GM18868 (cell line): ENCODE data around the gene SH3TC1.

Experiments used
- ATAC-seq: cut with Tn5 transposase; IDR thresholded peaks from one replicate; pipeline ENCODE4 v1.9.1; 2021; ENCODE audit warnings: mild to moderate bottlenecking, moderate library complexity; ENCODE audit not compliant: unreplicated experiment

SH3TC1 gene

DNA sequence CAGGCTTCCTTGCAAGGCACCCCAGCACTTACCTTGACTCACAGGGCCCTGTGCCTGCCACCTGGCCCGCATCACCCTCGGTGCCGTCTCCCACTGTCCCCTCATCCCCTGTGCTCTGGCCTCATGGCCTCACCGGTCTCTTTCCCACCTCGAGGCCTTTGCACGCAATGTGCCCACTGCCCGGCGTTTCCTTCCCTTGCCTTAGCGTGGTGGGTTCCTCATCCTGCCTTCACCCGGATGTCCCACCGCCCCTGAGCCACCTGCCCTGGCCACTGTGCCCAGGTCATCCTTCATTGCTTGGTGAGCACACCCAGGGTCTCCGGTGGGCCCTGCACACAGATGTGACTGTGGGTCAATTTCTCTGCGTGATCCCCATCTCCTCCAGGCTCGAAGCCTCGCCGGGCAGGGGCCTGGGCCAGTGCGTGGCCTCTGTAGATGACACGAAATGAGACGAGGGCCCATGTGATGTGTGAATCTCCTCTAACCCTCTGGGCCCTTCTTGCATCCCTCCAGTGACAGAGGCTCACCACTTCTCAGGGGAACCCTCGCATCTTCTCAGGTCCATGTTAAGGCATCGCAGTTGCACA lies 75.1 kb downstream of the SH3TC1 start:
- ATAC-seq, result no peak

DNA sequence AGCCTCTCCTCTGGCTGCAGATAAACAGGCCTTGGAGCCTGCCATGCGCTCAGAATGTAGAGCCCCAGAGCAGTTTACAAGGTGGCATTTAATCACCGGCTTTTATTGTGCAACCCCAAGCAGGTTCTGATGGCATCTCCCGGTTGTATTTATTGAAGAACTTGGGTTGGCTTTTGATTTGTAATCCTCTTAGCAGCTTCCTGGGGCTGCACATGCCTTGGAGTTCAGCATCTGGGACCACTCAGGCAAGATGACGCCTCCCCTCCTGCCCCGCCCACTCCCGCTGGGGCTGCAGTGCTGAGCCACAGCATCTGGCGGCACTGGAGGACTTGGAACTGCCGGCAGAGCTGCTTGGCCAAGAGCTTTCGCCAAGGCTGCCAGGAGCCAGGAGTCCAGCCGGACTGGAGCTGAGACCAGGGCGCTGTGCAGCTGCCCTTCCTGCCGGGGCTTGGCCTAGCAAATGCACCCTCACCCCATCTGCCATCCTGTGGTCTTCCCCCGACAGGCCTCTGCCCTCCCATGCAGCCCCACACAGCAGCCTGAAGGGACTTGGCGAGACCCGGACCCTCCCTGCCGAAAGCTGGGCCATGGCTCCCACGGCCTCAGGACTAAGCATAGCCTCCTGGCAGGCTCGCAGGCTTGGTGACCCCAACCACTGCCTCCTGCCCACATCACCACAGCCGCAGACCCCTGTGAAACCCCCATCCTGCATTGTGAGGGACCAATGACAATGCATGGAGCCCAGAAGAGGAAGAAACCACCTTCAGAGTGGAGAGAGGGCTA lies 75.9 kb downstream of the SH3TC1 start:
- ATAC-seq, result no peak

DNA sequence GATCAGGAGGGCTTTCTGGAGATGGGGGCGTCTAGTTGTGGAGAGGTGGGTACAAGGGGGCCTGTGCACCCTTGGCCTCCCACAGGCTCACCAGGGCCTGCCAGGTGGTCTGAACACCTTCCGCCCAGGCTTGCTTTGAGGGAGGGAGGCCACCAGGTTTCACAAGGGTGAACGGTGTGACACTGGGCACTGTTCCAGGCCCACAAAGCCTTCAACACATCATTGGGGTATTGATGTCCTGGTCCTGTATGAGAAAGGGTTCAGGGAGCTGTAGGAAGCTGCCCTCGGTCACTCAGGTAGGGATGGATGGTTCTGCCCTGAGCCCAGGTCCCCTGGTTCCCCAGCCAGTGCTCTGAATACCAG lies 76.4 kb downstream of the SH3TC1 start:
- no peak for ATAC-seq

DNA sequence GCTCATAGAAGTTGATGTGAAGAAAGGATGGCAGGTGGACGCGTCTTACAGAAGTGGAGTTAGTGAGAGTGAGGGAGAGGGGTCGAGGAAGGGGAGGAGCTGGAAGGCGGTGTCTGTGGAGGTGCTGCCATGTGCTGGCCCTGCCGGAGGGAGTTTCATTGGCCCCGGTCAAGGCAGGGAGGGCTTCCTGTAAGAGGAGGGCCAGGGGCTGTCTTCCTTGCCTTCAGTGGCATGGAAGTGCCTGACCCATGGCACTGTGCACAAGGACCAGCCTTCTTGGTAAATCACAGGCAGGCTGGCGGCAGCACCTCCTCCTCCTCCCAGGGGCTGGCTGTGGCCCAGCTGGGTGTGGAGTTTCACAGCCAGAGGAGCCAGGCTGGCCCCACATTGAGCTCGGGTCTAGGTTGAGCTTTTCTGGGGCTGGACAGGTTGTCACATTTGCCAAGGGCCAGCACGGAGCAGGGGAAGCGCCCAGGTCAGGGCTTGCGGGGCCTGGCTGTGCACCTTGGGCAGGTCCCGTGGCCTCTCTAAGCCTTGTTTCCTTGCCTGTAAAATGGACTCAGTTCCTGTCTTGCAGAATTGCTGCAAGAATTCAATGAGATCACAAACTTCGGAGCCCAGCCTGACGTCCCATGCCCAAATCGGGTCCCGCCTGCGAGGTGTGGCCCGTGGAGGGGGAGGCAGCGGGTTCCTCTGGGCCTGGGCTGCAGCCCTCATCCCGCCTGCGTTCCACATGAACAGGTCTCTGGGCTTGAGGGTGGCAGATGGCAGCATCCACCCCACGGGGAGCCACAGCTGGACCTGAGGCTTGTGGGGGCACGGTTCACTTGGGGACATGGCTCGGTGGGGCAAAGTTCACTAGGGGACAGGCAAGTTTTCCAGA lies 77.5 kb downstream of the SH3TC1 start:
- ATAC-seq, result no peak

DNA sequence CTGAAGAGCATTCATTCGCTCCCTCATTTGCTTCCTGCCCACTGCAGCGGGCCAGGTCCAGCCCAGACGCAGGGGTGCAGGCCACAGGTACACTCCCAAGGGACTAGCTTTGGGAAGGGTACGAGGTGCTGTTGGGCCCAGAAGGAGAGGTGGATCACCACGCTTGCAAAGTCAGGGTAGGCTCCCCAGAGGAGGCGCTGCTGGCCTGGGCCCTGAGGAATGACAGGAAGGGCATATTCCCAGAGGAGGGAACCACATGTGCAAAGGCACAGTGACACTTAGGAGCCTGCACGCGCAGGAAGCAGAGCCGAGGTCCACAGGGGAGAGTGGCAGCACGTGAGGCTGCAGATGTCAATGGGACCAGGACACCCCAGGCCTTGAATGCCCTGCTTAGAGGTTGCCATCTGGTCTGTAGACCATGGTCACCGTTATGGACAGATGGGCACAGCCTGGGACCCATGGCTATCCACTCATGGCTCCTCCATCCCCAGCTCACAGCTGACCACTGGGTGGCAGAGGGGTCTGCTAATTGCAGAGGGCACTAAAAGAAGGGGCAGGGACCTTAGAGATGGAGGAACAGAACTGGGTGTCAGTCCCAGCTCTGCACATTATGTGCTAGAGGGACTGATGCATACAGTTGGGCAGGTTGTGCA lies 78.4 kb downstream of the SH3TC1 start:
- no peak for ATAC-seq

DNA sequence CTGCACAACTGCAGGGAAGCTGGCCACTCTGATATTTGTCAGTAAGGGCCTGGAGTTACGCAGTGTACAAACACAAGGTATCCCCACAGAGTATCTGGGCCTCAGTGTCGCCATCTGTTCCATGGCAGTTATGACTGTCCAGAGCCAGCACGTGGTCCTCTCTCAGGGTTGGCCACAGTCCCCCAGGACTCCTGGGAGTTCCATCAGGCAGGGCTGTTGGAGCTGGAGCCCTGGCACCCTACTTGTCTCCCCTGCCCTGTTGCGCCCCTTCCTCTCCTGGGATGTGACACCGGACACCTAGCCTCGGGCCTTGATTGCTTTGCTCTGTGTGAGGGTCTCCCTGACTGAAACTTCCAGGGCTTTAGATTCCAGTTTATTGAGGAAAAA lies 78.9 kb downstream of the SH3TC1 start:
- no peak for ATAC-seq

DNA sequence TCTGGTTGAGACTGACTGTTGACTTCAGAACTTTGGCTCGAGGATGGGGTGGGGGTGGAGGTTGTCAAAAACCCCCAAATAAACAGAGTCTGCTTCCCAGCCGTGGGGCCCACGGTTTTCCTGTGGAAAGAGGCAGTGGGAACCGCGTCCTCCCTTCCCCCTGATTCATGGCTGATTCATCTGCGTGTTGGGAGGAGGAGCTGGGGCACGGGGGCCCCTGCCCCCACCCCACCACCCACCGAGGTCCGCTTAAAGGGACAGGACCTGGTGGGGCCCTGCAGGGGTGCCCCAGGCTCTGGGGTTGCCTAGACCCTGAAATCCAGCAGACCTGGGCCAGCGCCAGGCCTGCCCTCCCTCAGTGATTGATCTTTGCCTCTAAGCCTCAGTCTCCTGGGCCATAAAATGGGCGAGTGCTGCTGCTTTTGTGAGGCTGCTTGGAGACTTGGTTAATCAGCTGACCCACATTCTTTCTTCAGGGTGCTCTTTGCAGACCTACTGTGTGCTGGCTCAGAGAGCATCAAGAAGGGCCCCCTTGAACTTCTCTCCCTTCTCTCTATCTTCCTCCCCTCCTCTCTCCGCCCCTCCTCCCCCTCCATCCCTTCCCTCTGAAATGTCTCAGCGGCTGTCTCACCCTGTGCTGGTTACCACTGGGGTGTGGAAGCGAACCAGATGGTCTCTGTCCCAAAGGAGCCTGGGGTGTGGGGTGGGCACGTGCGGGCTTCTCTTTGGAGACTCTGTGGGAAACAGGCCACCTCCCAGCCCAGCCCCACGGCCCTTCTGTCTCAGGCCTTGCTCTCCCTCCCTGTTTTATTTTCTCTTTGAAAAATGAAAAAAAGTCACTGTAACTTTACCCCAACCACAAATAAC lies 79.6 kb downstream of the SH3TC1 start:
- ATAC-seq, result no peak

DNA sequence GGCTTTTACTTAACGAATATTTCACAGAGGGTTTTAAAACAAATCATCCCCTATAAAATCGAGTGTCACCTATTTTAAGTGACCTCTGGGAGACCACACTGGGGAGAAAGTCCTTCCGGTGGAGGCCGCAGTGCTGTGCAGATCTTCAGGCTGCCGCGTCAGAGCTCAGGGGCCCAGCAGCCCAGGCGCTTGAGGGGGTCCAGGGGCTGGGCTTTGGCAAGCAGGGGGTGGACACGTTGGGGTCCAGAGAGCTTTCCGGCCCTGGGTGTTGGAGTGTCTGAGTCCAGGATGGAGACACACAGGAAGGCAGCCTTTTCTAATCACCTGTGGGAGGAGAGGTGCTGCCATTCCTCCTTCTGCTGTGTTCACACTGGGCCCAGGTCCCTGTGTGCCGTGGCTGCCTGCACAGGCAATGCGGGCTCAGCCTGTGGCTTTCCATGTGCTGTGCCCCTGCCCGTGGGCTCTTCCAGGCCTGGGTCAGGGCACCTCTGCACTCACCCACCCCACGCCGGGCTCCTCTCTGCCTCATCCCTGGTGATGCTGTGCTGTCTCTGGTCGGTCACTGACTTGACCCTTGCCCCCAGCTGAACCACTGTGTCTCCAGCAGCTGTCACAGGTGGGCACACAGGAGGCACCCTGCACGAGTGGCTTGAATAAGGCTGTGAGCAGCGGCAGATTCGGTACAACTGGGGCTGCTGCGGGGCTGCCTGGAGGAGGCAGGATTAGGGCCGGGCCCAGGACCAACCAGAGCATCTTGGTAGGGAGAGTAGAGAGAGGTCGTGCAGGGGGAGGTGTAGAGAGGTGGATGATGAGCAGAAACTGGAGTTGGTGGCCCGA lies 80.4 kb downstream of the SH3TC1 start:
- no peak for ATAC-seq

DNA sequence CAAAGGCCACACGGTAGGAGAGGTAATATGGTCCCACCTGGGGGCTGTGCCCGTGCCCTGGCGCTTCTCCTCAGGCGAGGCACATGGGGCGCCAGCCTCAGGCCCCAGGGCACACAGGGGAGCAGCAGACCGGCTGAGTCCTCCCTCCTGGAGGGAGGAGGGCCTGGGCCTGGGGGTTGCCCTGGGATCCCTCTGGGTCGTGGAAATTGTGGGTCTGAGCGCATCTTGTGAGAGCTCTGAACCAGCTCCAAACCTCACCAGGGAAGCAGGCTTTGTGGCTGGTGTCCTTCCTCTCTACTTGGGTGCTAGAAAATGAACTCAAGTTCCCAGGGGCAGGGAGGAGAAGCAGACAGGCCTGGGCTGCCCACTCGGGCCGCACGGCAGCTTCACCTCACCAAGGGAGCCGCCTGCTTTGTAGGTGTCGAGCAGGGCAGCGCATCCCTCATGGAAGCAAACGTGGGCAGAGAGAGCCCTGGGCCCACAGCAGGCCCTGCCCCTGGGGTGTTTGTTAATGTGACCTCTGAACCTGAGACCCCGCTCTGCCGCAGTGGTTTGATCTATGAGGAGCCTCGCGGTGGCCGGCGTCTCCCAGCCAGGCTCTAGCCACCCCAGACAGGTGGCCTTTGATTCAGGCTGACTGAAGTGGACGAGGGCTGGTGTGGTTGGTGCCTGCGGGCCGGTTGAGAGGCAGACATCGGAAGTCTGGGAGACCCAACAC lies 81.2 kb downstream of the SH3TC1 start:
- no peak for ATAC-seq

DNA sequence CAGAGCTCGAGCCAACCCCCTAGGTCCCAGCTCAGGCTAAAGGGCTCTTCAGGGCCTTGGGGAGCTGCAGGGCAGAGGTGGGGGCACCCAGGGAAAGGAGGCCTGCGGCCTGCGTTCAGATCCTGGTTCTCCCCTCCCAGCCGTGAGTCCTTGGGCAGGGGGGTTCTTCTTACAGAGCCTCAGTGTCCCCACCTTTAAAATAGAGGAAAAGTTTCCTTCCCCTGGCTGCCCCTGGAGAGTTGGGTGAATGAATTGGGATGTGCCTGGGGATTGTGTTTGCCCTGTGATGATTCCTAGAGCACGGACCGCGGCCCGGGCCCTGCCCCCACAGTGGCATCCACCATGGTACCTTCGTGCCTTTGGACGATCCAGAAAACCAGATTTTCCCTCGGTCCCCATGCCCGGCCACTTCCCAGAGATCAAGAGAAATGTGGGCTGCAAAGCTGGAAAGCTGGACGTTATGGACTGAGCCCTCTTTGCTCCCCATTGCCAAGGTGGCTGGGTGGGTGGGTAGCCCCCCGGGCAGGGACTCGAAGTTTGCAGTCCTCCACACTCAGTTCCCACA lies 81.9 kb downstream of the SH3TC1 start:
- no peak for ATAC-seq

DNA sequence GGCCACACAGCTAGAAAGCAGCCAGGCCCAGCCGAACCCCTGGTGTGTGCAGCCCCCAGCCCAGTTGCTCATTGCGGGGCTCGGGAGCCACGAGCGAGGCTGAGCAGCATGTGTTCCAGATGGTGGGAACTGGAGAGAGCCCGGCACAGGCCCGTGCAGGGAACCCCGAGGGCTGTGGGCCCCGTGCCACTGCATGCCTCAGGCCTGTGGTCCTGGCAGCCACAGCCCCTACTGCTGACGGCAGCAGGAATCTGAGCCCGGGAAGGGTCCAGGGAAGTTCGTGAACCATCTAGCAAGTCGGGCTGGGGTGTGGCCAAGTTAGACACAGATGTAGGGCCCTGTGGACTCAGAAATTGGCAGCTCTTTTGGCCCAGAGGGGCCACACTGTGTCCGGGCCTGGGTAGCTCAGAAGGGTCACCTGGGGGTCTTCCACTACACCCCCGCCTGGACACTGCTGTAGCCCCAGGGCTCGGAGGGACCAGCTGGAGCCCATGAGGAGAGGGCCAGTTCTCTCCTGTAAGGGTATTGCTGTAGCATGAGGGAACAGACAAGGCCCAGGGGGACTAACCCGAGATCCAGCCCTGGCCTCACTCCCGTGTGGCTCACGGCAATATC lies 82.5 kb downstream of the SH3TC1 start:
- no peak for ATAC-seq

DNA sequence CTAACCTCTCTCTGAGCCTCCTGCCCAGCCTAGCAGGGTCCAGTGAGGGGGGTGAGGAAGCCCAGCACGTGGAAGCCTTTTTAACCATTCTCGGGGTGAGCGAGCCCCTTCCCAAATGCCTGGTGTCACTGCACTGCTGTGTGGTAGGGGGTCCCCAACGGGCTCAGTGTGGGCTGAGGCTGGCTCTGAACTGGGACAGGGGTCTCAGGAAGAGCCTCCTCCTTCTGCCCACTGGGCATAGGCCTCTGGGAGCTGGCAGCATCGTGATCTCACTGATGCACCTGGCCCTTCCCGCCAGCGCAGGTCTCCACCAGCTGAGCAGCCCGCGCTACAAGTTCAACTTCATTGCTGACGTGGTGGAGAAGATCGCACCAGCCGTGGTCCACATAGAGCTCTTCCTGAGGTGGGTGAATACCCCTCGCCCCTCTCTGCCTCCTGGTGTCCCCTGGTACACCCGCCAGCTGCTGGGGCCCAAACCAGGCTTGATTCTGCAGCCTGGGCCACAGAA lies 83.1 kb downstream of the SH3TC1 start:
- no peak for ATAC-seq

DNA sequence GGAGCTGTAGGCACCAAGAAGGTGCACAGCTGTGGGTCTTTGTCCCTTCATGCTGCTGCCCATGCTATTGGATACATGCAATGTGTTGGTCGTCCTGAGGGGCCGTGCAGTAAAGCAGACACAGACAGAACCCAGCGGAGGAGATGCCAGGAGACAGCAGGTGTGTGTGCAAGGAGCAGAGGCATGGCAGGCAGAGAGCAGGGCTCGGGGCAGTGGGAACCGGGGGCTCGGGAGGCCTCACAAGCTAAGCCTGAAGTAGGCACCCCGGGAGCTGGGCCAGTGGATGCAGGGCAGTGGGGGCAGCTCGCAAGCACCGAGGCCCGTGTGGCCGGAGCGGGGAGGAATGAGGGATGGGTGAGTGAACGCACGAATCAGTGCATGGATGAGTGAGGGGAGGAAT lies 83.7 kb downstream of the SH3TC1 start:
- ATAC-seq, result no peak

DNA sequence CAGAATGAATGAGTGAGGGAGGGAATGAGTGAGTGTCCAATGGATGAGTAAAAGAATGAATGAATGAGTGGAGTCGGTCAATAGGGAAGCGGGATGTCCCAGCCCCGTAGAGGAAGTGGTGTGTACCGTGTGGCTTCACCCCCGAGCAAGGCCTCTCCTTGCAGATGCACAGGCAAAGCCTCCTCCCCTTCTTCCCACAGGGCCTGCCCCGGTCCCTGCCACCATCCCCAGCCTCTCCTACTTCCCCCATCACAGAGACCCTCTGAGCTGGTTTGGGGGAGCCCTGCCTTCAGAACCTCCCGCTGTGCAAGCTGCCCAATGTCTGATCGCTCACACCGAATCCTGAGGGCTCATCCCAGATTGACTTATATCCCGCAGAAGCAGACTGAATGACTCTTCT lies 84.1 kb downstream of the SH3TC1 start:
- ATAC-seq, result no peak

DNA sequence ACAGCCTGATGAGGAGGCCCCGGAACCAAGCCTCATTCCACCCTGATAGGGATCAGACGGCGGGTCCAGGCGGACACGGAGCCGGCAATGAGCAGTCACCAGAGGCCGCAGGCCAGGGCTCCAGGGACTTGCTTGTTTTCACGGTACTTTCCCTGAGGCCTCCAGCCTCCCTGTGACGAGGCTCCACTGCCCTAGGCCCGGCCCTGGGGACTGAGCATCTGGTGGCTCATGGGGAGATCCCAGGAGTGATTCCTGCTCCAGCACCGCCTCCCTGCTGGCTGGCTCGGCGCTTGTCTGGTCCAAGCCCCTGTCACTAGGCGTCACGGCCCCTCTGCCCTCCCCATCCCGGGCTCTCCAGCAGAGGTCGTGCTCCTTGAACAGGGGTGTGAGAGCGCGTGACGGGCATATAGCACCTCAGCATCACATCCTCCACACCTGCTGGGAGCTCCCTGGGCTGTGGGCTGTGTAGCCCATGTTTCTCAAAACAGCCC lies 84.6 kb downstream of the SH3TC1 start:
- no peak for ATAC-seq

DNA sequence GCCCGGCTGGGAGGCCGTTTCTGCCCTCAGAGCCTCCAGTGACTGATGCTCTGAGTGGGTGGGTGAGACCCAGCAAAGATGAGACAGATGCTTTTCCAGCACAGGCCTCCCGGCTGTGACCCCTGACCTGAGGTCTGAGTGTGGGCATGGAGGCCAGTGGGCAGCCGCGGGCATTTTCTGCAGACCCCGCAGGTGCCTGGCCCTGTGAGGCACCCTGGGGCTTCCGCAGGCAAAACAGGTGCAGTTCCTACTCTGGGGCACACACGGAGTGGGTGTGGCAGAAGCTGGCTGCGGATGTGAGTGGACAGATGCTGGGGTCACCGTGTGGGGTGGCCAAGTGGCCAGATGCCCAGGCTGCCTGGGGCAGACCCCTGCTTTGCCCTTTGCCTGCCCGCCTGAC lies 85.3 kb downstream of the SH3TC1 start:
- no peak for ATAC-seq

DNA sequence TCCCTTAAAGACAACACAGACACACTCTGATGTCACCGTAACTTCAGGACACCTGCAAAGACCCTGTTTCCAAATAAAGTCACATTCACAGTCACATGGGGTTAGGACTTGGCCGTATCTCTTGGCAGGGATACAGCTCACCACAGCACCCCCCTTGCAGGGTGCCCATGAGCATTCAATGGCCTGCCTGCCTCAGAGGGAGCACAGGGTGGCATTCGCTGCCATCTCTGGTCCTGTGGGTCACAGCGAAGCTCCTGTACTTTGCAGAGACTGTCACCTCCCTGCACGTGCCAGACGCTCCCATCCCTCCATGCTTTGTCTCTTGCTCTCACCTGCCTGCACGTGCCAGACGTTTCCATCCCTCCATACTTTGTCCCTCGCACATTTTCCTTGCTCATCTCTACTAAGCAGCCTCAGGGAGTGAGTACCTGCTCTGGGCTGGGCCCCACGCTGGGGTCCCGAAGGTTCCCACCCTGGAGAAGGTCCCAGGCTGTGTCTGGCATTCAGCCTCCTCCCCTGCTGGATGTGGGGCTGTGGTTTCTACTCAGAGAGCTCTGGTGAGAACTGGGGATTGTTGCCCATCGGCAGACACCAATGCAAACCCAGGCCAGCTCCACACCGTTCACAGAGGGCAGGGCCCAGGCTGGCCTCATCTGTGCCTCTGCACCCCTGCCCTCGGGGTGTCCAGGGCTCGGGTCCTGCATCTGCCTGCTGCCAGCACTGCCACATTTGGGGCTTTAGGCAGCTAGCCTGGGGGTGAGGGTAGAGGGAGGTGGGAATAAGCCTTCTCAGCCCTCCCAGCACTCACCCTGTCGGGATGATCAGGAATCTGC lies 86.3 kb downstream of the SH3TC1 start:
- no peak for ATAC-seq
